Measurements from ENCODE around the gene TTYH3.
"Not testable (repeated sequence)": the region's sequence is repeated elsewhere in the genome, so short reads cannot be mapped to it uniquely, and the experiment has no call there.

TTYH3 gene

GRCh38 chr7:2689343-2689847, 57.6 kb downstream of the TTYH3 start:
- Histone ChIP-seq H4K20me1 (ENCODE audit: control insufficient read depth, insufficient read depth, low read depth, low read length) (no peaks in the 10 kb centered on the region), H3K36me3 (ENCODE audit: control insufficient read depth, low read length) (no peaks in the 10 kb centered on the region), H3K9me2 (replicated peaks; ENCODE audit: control insufficient read depth, low read length) (no peaks in the 10 kb centered on the region), H3K4me2 (ENCODE audit: low read length) (no peak overlapping the region), H3K79me2 (ENCODE audit: control insufficient read depth, low read length) (no peaks in the 10 kb centered on the region), H3K4me1 (ENCODE audit: control insufficient read depth, low read length) (peaks cover 28% of the 10 kb centered on the region), H3K27me3 (ENCODE audit: control insufficient read depth, low read length) (peaks cover 44% of the 10 kb centered on the region), H3K27ac (ENCODE audit: low read depth, low read length) (no peak overlapping the region), H3F3A (ENCODE audit: control insufficient read depth, insufficient read depth) (no peaks in the 10 kb centered on the region), H3K9me3 (ENCODE audit: control insufficient read depth, insufficient read depth, low read length) (no peaks in the 10 kb centered on the region), H3K4me3 (ENCODE audit: low read length) (no peak overlapping the region)
- no peak for TF ChIP-seq CTCF (IDR thresholded peaks at IDR 0.05; ENCODE audit: low read depth, low read length, poor library complexity, severe bottlenecking)
- TF ChIP-seq EZH2phosphoT487 (IDR thresholded peaks at IDR 0.05; ENCODE audit: borderline replicate concordance, low read length), result no peak

GRCh38 chr7:2689951-2690705, 58.3 kb downstream of the TTYH3 start:
- no peak for TF ChIP-seq CTCF (IDR thresholded peaks at IDR 0.05; ENCODE audit: low read depth, low read length, poor library complexity, severe bottlenecking)
- no peak for TF ChIP-seq EZH2phosphoT487 (IDR thresholded peaks at IDR 0.05; ENCODE audit: borderline replicate concordance, low read length)
- Histone ChIP-seq H4K20me1 (ENCODE audit: control insufficient read depth, insufficient read depth, low read depth, low read length) (no peaks in the 10 kb centered on the region), H3K27ac (ENCODE audit: low read depth, low read length) (no peak overlapping the region), H3K4me3 (ENCODE audit: low read length) (no peak overlapping the region), H3K9me3 (ENCODE audit: control insufficient read depth, insufficient read depth, low read length) (no peaks in the 10 kb centered on the region), H3K4me1 (ENCODE audit: control insufficient read depth, low read length) (peaks cover 32% of the 10 kb centered on the region), H3F3A (ENCODE audit: control insufficient read depth, insufficient read depth) (no peaks in the 10 kb centered on the region), H3K9me2 (replicated peaks; ENCODE audit: control insufficient read depth, low read length) (no peaks in the 10 kb centered on the region), H3K36me3 (ENCODE audit: control insufficient read depth, low read length) (no peaks in the 10 kb centered on the region), H3K4me2 (ENCODE audit: low read length) (no peak overlapping the region), H3K79me2 (ENCODE audit: control insufficient read depth, low read length) (no peaks in the 10 kb centered on the region), H3K27me3 (ENCODE audit: control insufficient read depth, low read length) (peaks cover 44% of the 10 kb centered on the region)

GRCh38 chr7:2691011-2691707, 59.4 kb downstream of the TTYH3 start:
- Histone ChIP-seq H3K4me2 (ENCODE audit: low read length) (no peak overlapping the region), H3F3A (ENCODE audit: control insufficient read depth, insufficient read depth) (no peaks in the 10 kb centered on the region), H3K79me2 (ENCODE audit: control insufficient read depth, low read length) (no peaks in the 10 kb centered on the region), H4K20me1 (ENCODE audit: control insufficient read depth, insufficient read depth, low read depth, low read length) (no peaks in the 10 kb centered on the region), H3K9me2 (replicated peaks; ENCODE audit: control insufficient read depth, low read length) (no peaks in the 10 kb centered on the region), H3K9me3 (ENCODE audit: control insufficient read depth, insufficient read depth, low read length) (no peaks in the 10 kb centered on the region), H3K4me3 (ENCODE audit: low read length) (no peak overlapping the region), H3K4me1 (ENCODE audit: control insufficient read depth, low read length) (peaks cover 42% of the 10 kb centered on the region), H3K36me3 (ENCODE audit: control insufficient read depth, low read length) (no peaks in the 10 kb centered on the region), H3K27ac (ENCODE audit: low read depth, low read length) (no peak overlapping the region), H3K27me3 (ENCODE audit: control insufficient read depth, low read length) (peaks cover 40% of the 10 kb centered on the region)
- no peak for TF ChIP-seq CTCF (IDR thresholded peaks at IDR 0.05; ENCODE audit: low read depth, low read length, poor library complexity, severe bottlenecking)
- no peak for TF ChIP-seq EZH2phosphoT487 (IDR thresholded peaks at IDR 0.05; ENCODE audit: borderline replicate concordance, low read length)

GRCh38 chr7:2691932-2692439, 60.2 kb downstream of the TTYH3 start:
- not testable (repeated sequence) for H4K20me1 ChIP-seq (ENCODE audit: control insufficient read depth, insufficient read depth, low read depth, low read length); H3K4me3 ChIP-seq (ENCODE audit: low read length); H3F3A ChIP-seq (ENCODE audit: control insufficient read depth, insufficient read depth); H3K4me2 ChIP-seq (ENCODE audit: low read length); H3K9me2 ChIP-seq (replicated peaks; ENCODE audit: control insufficient read depth, low read length); H3K36me3 ChIP-seq (ENCODE audit: control insufficient read depth, low read length); H3K79me2 ChIP-seq (ENCODE audit: control insufficient read depth, low read length); H3K27ac ChIP-seq (ENCODE audit: low read depth, low read length); H3K9me3 ChIP-seq (ENCODE audit: control insufficient read depth, insufficient read depth, low read length)
- Histone ChIP-seq H3K27me3 (ENCODE audit: control insufficient read depth, low read length) (peaks cover 38% of the 10 kb centered on the region), H3K4me1 (ENCODE audit: control insufficient read depth, low read length) (peaks cover 50% of the 10 kb centered on the region)

Measured in DOHH2 (cell line).